A549 (cell line): Measurements from ENCODE around the gene NUB1. TPM values are rescaled to one million over a fixed set of nuclear protein-coding genes. Genes with fewer than 3 reads are reported as not detected.

Experiments used
- ATAC-seq, 2 experiments: fragments of 200-7000 bp in 1 of 2; fragments of >200 bp in 1 of 2; cut with Nextera tagmentation in 1 of 2; cut with Tn5 transposase in 1 of 2; 3 replicates each; pipeline versions ENCODE4 v1.8.0 to v1.9.1; 2018 to 2020; ENCODE audit warnings: mild to moderate bottlenecking in 1 of 2, moderate library complexity in 1 of 2
- CTCF ChIA-PET: fragments of 300-600 bp; sonication (Branson Sonifier 250); formaldehyde crosslinking; extraction: SDS; loops from one replicate; lab custom pipeline; 2021; ENCODE audit warnings: antibody characterized with exemption, inconsistent platforms; lab: Yijun Ruan, JAX
- POLR2A ChIA-PET: fragments of 350-600 bp; formaldehyde crosslinking; extraction: SDS; loops from one replicate; lab custom pipeline; 2021; ENCODE audit warnings: antibody characterized with exemption, inconsistent platforms; lab: Yijun Ruan, JAX
- DNase-seq, 2 experiments: peaks; one replicate each; pipeline versions ENCODE4 v3.0.0 to v3.0.0-alpha.2; 2011 to 2016; ENCODE audit warnings: low read depth in 1 of 2, low spot score in 1 of 2
- FAIRE-seq: peaks from 2 replicates; lab custom pipeline; 2011; peaks lifted over from hg19 to GRCh38; lab: Jason Lieb, UNC
- H3K27ac ChIP-seq, 2 experiments: fragments of >200 bp; sonication (Bioruptor Twin); formaldehyde crosslinking; 3 replicates each; pipeline ENCODE4 v1.5.1; 2016 to 2017
- H3K4me1 ChIP-seq: fragments of >200 bp; sonication (Bioruptor Twin); formaldehyde crosslinking; 3 replicates; pipeline ENCODE4 v1.6.1; 2016
- H3K4me2 ChIP-seq: fragments of >200 bp; sonication (Bioruptor Twin); formaldehyde crosslinking; 3 replicates; pipeline ENCODE4 v1.6.1; 2016
- H3K4me3 ChIP-seq: fragments of >200 bp; sonication (Bioruptor Twin); formaldehyde crosslinking; 3 replicates; pipeline ENCODE4 v1.5.1; 2016
- H3K9me3 ChIP-seq: fragments of >200 bp; sonication (Bioruptor Twin); formaldehyde crosslinking; 3 replicates; pipeline ENCODE4 v1.6.1; 2016
- BHLHE40 ChIP-seq: IDR thresholded peaks from 2 replicates; pipeline ENCODE4 v1.6.1; 2012; ENCODE audit warnings: low read depth, low read length, inconsistent platforms
- CEBPB ChIP-seq, 2 experiments: fragments of >200 bp in 1 of 2; sonication (Bioruptor Twin) in 1 of 2; formaldehyde crosslinking in 1 of 2; IDR thresholded peaks; 2 replicates each; pipeline ENCODE4 v1.6.1; 2012 to 2016
- CHD2 ChIP-seq: fragments of 150-350 bp; IDR thresholded peaks from 2 replicates; pipeline ENCODE4 v1.6.1; 2014; ENCODE audit warnings: low read length; ENCODE audit not compliant: partially characterized antibody
- CHD4 ChIP-seq: fragments of 200-600 bp; sonication (generic); IDR thresholded peaks from 2 replicates; pipeline ENCODE4 v1.6.1; 2016; ENCODE audit warnings: antibody characterized with exemption, mild to moderate bottlenecking, borderline replicate concordance
- FOXS1 ChIP-seq: fragments of 250-450 bp; sonication (Bioruptor Pico); IDR thresholded peaks from 2 replicates; pipeline ENCODE4 v1.5.0; 2020; ENCODE audit warnings: mild to moderate bottlenecking, moderate library complexity
- HOXA7 ChIP-seq: fragments of 250-450 bp; sonication (Bioruptor Pico); IDR thresholded peaks from 2 replicates; pipeline ENCODE4 v1.5.0; 2020; ENCODE audit warnings: mild to moderate bottlenecking, moderate library complexity
- JUN ChIP-seq, 2 experiments: fragments of >200 bp; sonication (Bioruptor Twin); formaldehyde crosslinking; IDR thresholded peaks; 2 replicates in 1 of 2; 3 replicates in 1 of 2; pipeline ENCODE4 v1.6.1; 2016 to 2017
- KDM1A ChIP-seq: fragments of 200-600 bp; sonication (generic); IDR thresholded peaks from 2 replicates; pipeline ENCODE4 v1.6.1; 2016; ENCODE audit warnings: low read depth, mild to moderate bottlenecking
- MAX ChIP-seq: IDR thresholded peaks from 2 replicates; pipeline ENCODE4 v1.6.1; 2012
- MAZ ChIP-seq: fragments of 150-350 bp; IDR thresholded peaks from 2 replicates; pipeline ENCODE4 v1.6.1; 2014; ENCODE audit warnings: antibody characterized with exemption, low read depth, low read length, borderline replicate concordance
- NPAS2 ChIP-seq: fragments of 250-450 bp; sonication (Bioruptor Pico); IDR thresholded peaks from 2 replicates; pipeline ENCODE4 v1.8.0; 2022; ENCODE audit warnings: mild to moderate bottlenecking, moderate library complexity, borderline replicate concordance
- POLR2AphosphoS2 ChIP-seq: conservative IDR thresholded peaks from 2 replicates; pipeline ENCODE4 v1.6.1; 2012; ENCODE audit warnings: low read length, improper control_type of control experiment, inconsistent platforms
- RAD21 ChIP-seq, 2 experiments: fragments of >200 bp in 1 of 2; sonication (Bioruptor Twin) in 1 of 2; formaldehyde crosslinking in 1 of 2; IDR thresholded peaks in 1 of 2; conservative IDR thresholded peaks in 1 of 2; 2 replicates in 1 of 2; 3 replicates in 1 of 2; pipeline ENCODE4 v1.6.1; 2012 to 2018; ENCODE audit warnings: inconsistent platforms in 1 of 2
- RARB ChIP-seq: fragments of 250-450 bp; sonication (Bioruptor Pico); IDR thresholded peaks from 2 replicates; pipeline ENCODE4 v1.8.0; 2021; ENCODE audit warnings: mild to moderate bottlenecking, moderate library complexity
- RNF2 ChIP-seq: fragments of 200-600 bp; sonication (generic); IDR thresholded peaks from 2 replicates; pipeline ENCODE4 v1.6.1; 2016; ENCODE audit warnings: low read depth, mild to moderate bottlenecking, antibody characterized with exemption, moderate library complexity, borderline replicate concordance
- ZFP36 ChIP-seq: fragments of 450-650 bp; IDR thresholded peaks from 2 replicates; pipeline ENCODE4 v1.6.1; 2014; ENCODE audit warnings: borderline replicate concordance; ENCODE audit not compliant: partially characterized antibody
- WGBS: methylation state at CpG from one replicate; pipeline ENCODE4 v1.1.6; 2017; ENCODE audit errors: missing lambda C conversion rate; 5-methylcytosine and 5-hydroxymethylcytosine counted together
- polyA plus RNA-seq, 4 experiments: library from polyadenylated mRNA; depleted of rRNA in 3 of 4; stranded (reverse); fragments of >200 nt; fragmentation: RNase III in 1 of 4; extraction: RNeasy Plus Mini Kit Qiagen cat#74134 plus additional on column Dnase treatment in 1 of 4; gene quantifications; 2 replicates in 3 of 4; 3 replicates in 1 of 4; pipeline ENCODE4 v1.2.3, GENCODE V29; 2011 to 2017
- TF ChIP-seq, protein P1 (sequence below): fragments of 450-650 bp; IDR thresholded peaks from 2 replicates; pipeline ENCODE4 v1.6.1; 2014; ENCODE audit warnings: antibody characterized with exemption
- TF ChIP-seq, protein P2 (sequence below): fragments of >200 bp; sonication (Bioruptor Twin); formaldehyde crosslinking; IDR thresholded peaks from 3 replicates; pipeline ENCODE4 v1.5.1; 2016
- TF ChIP-seq, protein P3 (sequence below): fragments of >200 bp; sonication (Bioruptor Twin); formaldehyde crosslinking; IDR thresholded peaks from 3 replicates; pipeline ENCODE4 v1.6.1; 2016

Gene NUB1
- polyA plus RNA-seq, 2 of the 4 experiments (the other 2 are of a cell fraction): 45.0 to 105 TPM

GRCh38 chr7:151372612-151373265, 31.1 kb downstream of the NUB1 start:
- no peak overlapping the region for H3K4me3 ChIP-seq
- 95% methylated on average over 10 of the region's 10 CpGs for WGBS
- peaks cover 4% of the 10 kb centered on the region for H3K4me1 ChIP-seq
- ChIA-PET CTCF (interaction anchor here (1.0 to 21.5 kb wide), 4 partner anchors 10 to 387 kb away, joined by 3 to 438 read pairs (median 18); partner anchors contain the start of gene CRYGN), POLR2A (interaction anchor here (0.6 kb wide), 1 partner anchor 20 kb away, joined by 3 read pairs; no protein-coding TSS in a partner anchor)
- DNase-seq: no peak
- no peak for FAIRE-seq
- TF ChIP-seq ZFP36 (no peak), RAD21 (conservative IDR thresholded peaks at IDR 0.05 in 1 of 2, IDR thresholded peaks at IDR 0.05 in 1 of 2) (no peak), POLR2AphosphoS2 (no peak)
- TF ChIP-seq, protein P1, sequence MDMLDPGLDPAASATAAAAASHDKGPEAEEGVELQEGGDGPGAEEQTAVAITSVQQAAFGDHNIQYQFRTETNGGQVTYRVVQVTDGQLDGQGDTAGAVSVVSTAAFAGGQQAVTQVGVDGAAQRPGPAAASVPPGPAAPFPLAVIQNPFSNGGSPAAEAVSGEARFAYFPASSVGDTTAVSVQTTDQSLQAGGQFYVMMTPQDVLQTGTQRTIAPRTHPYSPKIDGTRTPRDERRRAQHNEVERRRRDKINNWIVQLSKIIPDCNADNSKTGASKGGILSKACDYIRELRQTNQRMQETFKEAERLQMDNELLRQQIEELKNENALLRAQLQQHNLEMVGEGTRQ: no peak
- TF ChIP-seq, protein P2, sequence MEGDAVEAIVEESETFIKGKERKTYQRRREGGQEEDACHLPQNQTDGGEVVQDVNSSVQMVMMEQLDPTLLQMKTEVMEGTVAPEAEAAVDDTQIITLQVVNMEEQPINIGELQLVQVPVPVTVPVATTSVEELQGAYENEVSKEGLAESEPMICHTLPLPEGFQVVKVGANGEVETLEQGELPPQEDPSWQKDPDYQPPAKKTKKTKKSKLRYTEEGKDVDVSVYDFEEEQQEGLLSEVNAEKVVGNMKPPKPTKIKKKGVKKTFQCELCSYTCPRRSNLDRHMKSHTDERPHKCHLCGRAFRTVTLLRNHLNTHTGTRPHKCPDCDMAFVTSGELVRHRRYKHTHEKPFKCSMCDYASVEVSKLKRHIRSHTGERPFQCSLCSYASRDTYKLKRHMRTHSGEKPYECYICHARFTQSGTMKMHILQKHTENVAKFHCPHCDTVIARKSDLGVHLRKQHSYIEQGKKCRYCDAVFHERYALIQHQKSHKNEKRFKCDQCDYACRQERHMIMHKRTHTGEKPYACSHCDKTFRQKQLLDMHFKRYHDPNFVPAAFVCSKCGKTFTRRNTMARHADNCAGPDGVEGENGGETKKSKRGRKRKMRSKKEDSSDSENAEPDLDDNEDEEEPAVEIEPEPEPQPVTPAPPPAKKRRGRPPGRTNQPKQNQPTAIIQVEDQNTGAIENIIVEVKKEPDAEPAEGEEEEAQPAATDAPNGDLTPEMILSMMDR: no peak
- no peak overlapping the region for H3K27ac ChIP-seq
- no peak overlapping the region for H3K4me2 ChIP-seq
- no peak for ATAC-seq
- H3K9me3 ChIP-seq: no peaks in the 10 kb centered on the region

DNA sequence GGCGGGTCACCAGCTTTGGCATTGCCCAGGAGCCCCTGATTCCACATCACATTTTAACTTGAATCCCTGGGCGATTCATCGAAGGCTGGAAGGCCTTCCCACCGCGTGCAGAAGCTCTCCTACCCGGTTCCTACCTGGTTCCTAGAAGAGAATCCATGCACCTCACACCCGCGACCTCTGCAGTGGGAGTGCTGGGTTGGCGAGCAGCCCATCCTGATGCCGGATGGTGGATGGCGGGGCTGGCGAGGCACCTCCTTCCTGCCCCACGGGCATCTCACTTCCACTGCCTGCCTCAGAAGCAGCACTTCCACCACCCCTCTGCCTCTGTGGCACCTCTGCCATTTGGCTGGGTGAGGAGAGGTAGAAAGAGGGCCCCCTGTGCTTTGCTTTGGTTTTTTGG, 32.0 kb downstream of the NUB1 start:
- 91% methylated on average over 13 of the region's 13 CpGs for WGBS
- no peaks in the 10 kb centered on the region for H3K4me1 ChIP-seq
- POLR2A ChIA-PET: no interaction called here
- DNase-seq (no peak), FAIRE-seq (no peak), ATAC-seq (no peak)
- TF ChIP-seq KDM1A: no peak
- TF ChIP-seq BHLHE40: no peak
- no peak for TF ChIP-seq RNF2
- TF ChIP-seq RARB (CRISPR knock-in tag): no peak
- no peak for TF ChIP-seq JUN (IDR thresholded peaks at IDR 0.05)
- TF ChIP-seq CHD4: no peak
- TF ChIP-seq MAX: no peak
- TF ChIP-seq, protein P3, sequence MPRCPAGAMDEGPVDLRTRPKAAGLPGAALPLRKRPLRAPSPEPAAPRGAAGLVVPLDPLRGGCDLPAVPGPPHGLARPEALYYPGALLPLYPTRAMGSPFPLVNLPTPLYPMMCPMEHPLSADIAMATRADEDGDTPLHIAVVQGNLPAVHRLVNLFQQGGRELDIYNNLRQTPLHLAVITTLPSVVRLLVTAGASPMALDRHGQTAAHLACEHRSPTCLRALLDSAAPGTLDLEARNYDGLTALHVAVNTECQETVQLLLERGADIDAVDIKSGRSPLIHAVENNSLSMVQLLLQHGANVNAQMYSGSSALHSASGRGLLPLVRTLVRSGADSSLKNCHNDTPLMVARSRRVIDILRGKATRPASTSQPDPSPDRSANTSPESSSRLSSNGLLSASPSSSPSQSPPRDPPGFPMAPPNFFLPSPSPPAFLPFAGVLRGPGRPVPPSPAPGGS: no peak
- no peak for TF ChIP-seq HOXA7
- TF ChIP-seq FOXS1: no peak
- no peak for TF ChIP-seq MAZ
- TF ChIP-seq NPAS2: no peak
- TF ChIP-seq CEBPB (IDR thresholded peaks at IDR 0.05): no peak
- TF ChIP-seq CHD2: no peak
- no peaks in the 10 kb centered on the region for H3K9me3 ChIP-seq
- no peak overlapping the region for H3K27ac ChIP-seq
- no peak overlapping the region for H3K4me2 ChIP-seq
- H3K4me3 ChIP-seq: no peak overlapping the region
- CTCF ChIA-PET: interaction anchor here (2.1 to 21.5 kb wide), 3 partner anchors 18 to 74 kb away, joined by 4 to 438 read pairs (median 21); partner anchors contain the start of gene CRYGN
